ENCODE results near the gene NNT. TPM values are rescaled to one million over a fixed set of nuclear protein-coding genes. Genes with fewer than 3 reads are reported as not detected.
A peak's percentile ranks its signal among the peaks of the same experiment; 100 is the strongest.

The NNT gene
- total RNA-seq, 1 donor = 94.8 TPM

- DNase-seq (ENCODE audit: insufficient read length, low spot score, missing footprints) = no peak
- Histone ChIP-seq H3K36me3 (ENCODE audit: insufficient read depth, low read length) (no peaks in the 10 kb centered on the region), H3K4me1 (ENCODE audit: insufficient read depth, low read length) (peaks cover 6% of the 10 kb centered on the region)
Measured at GRCh38 chr5:43634621-43635020, 31.6 kb downstream of the NNT start.

DNA sequence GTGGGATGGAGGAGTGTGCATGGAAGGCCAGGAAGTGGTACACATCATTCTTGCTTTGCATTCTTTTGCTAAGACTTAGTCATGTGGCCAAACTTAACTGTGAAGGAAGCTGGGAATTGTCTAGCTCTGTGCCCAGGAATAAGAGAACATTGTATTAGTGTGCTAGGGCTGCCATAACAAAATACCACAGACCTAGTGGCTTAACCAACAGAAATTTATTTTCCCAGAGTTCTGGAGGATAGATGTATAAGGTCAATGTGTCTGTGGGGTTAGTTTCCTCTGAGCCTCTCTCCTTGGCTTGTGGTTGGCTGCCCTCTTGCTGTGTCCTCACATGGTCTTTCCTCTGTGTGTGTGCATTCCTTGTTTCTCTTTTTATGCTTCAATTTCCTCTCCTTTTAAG is 32.4 kb downstream of the NNT start:
- Histone ChIP-seq H3K79me2 (ENCODE audit: insufficient read depth, low read length) (peaks cover 48% of the 10 kb centered on the region), H4K20me1 (ENCODE audit: insufficient read depth, low read length) (no peaks in the 10 kb centered on the region), H3K27ac (ENCODE audit: low read depth, low read length) (peak overlapping the region; percentile 30), H3K27me3 (ENCODE audit: insufficient read depth, low read length) (no peaks in the 10 kb centered on the region), H3K4me3 (ENCODE audit: insufficient read depth, low read length) (no peak overlapping the region), H3K36me3 (ENCODE audit: insufficient read depth, low read length) (no peaks in the 10 kb centered on the region), H2AFZ (ENCODE audit: low read length) (no peak overlapping the region), H3K4me2 (ENCODE audit: insufficient read depth, low read length) (no peak overlapping the region), H3K9me3 (ENCODE audit: low read depth, low read length) (no peaks in the 10 kb centered on the region), H3K4me1 (ENCODE audit: insufficient read depth, low read length) (peaks cover 6% of the 10 kb centered on the region)
- TF ChIP-seq, protein P1, sequence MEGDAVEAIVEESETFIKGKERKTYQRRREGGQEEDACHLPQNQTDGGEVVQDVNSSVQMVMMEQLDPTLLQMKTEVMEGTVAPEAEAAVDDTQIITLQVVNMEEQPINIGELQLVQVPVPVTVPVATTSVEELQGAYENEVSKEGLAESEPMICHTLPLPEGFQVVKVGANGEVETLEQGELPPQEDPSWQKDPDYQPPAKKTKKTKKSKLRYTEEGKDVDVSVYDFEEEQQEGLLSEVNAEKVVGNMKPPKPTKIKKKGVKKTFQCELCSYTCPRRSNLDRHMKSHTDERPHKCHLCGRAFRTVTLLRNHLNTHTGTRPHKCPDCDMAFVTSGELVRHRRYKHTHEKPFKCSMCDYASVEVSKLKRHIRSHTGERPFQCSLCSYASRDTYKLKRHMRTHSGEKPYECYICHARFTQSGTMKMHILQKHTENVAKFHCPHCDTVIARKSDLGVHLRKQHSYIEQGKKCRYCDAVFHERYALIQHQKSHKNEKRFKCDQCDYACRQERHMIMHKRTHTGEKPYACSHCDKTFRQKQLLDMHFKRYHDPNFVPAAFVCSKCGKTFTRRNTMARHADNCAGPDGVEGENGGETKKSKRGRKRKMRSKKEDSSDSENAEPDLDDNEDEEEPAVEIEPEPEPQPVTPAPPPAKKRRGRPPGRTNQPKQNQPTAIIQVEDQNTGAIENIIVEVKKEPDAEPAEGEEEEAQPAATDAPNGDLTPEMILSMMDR (IDR thresholded peaks at IDR 0.05; ENCODE audit: extremely low read depth, low read depth, low read length) = no peak
- DNase-seq (ENCODE audit: insufficient read length, low spot score, missing footprints) = no peak

More at GRCh38 chr5:43634621-43635020, 31.6 kb downstream of the NNT start:
- no peak overlapping the region for H3K4me3 ChIP-seq (ENCODE audit: insufficient read depth, low read length)
- H4K20me1 ChIP-seq (ENCODE audit: insufficient read depth, low read length) = no peaks in the 10 kb centered on the region
- H3K79me2 ChIP-seq (ENCODE audit: insufficient read depth, low read length) = peaks cover 46% of the 10 kb centered on the region
- H3K9me3 ChIP-seq (ENCODE audit: low read depth, low read length) = no peaks in the 10 kb centered on the region
- no peak overlapping the region for H3K27ac ChIP-seq (ENCODE audit: low read depth, low read length)
- TF ChIP-seq, protein P1 (IDR thresholded peaks at IDR 0.05; ENCODE audit: extremely low read depth, low read depth, low read length) = no peak
- no peaks in the 10 kb centered on the region for H3K27me3 ChIP-seq (ENCODE audit: insufficient read depth, low read length)
- H2AFZ ChIP-seq (ENCODE audit: low read length) = no peak overlapping the region
- no peak overlapping the region for H3K4me2 ChIP-seq (ENCODE audit: insufficient read depth, low read length)

- Histone ChIP-seq H3K4me1 (ENCODE audit: insufficient read depth, low read length) (peaks cover 6% of the 10 kb centered on the region), H2AFZ (ENCODE audit: low read length) (no peak overlapping the region), H3K27me3 (ENCODE audit: insufficient read depth, low read length) (no peaks in the 10 kb centered on the region), H3K9me3 (ENCODE audit: low read depth, low read length) (no peaks in the 10 kb centered on the region), H3K4me2 (ENCODE audit: insufficient read depth, low read length) (no peak overlapping the region), H4K20me1 (ENCODE audit: insufficient read depth, low read length) (no peaks in the 10 kb centered on the region), H3K4me3 (ENCODE audit: insufficient read depth, low read length) (no peak overlapping the region), H3K36me3 (ENCODE audit: insufficient read depth, low read length) (no peaks in the 10 kb centered on the region), H3K79me2 (ENCODE audit: insufficient read depth, low read length) (peaks cover 46% of the 10 kb centered on the region), H3K27ac (ENCODE audit: low read depth, low read length) (peak overlapping the region; percentile 30)
- TF ChIP-seq, protein P1 (IDR thresholded peaks at IDR 0.05; ENCODE audit: extremely low read depth, low read depth, low read length) = no peak
- DNase-seq (ENCODE audit: insufficient read length, low spot score, missing footprints) = no peak
Measured at GRCh38 chr5:43636076-43636475, 33.1 kb downstream of the NNT start.

GRCh38 chr5:43637416-43637815 is 34.4 kb downstream of the NNT start:
- Histone ChIP-seq H4K20me1 (ENCODE audit: insufficient read depth, low read length) (no peaks in the 10 kb centered on the region), H3K4me1 (ENCODE audit: insufficient read depth, low read length) (peaks cover 12% of the 10 kb centered on the region), H3K27me3 (ENCODE audit: insufficient read depth, low read length) (no peaks in the 10 kb centered on the region), H3K36me3 (ENCODE audit: insufficient read depth, low read length) (no peaks in the 10 kb centered on the region), H3K79me2 (ENCODE audit: insufficient read depth, low read length) (peaks cover 46% of the 10 kb centered on the region), H3K27ac (ENCODE audit: low read depth, low read length) (no peak overlapping the region), H3K9me3 (ENCODE audit: low read depth, low read length) (no peaks in the 10 kb centered on the region), H3K4me2 (ENCODE audit: insufficient read depth, low read length) (no peak overlapping the region), H2AFZ (ENCODE audit: low read length) (no peak overlapping the region), H3K4me3 (ENCODE audit: insufficient read depth, low read length) (no peak overlapping the region)
- TF ChIP-seq, protein P1 (IDR thresholded peaks at IDR 0.05; ENCODE audit: extremely low read depth, low read depth, low read length) = no peak
- DNase-seq (ENCODE audit: insufficient read length, low spot score, missing footprints) = no peak
